HS-27A (cell line): ENCODE results near the gene NAP1L5.

Experiments
- DNase-seq: peaks from one replicate; pipeline ENCODE4 v3.0.0-alpha.2; 2012; ENCODE audit warnings: low read depth, missing footprints

Gene NAP1L5

GRCh38 chr4:88660446-88661294 is 37.0 kb downstream of the NAP1L5 start:
- DNase-seq, result no peak

DNA sequence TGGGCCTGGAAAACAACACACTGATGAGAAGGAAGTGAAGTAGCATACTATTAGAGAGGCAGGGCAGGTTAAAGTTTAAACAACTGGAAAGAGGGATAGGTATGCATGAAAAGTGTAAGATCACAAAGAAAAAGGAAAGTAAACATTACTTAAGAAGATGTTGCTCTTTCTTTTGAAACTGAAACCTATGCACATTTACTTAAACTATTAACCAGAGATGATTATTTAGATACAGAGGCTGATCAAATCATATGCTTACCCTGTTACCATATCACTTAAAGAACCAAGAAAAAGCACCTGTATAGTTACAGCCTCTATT is 37.8 kb downstream of the NAP1L5 start:
- no peak for DNase-seq

DNA sequence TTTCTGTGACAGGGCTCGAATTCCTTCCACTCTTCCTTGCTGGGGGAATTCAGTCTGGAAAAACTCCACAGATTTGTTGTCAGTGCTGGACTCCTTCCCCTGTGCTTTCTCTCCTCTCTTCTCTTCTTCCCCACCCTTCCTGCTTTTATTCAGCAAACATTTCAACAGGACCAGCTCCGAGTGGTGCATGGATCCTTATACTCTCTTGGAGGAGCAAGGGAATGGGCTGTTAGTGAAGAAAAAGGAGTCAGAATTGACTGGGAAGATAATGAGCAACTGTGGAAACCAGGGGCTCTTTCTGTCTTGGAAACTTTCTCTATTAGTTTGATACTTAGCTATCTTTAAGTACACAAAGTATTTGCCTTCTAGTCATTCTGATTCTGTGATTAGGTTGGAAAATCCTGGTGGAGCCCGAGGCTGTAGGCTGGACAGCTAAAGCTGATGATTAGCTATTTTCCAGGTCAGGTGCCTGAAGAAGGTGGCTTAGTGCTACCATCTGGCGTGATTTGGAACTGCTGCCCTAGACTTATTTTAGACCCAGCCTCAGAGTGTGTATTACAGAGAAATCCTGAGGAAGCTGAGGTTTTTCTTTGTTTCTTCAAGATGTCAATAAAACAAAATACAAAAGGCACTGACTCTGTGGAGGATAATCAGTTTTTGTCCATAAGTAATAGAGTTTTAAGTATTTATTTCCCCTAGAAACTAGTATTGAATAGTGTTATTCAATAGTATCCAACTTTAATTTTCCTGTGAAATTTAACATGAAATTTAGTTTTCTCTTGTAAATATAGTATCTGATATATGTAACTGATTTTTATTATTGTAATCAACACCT is 38.4 kb downstream of the NAP1L5 start:
- DNase-seq, result no peak

DNA sequence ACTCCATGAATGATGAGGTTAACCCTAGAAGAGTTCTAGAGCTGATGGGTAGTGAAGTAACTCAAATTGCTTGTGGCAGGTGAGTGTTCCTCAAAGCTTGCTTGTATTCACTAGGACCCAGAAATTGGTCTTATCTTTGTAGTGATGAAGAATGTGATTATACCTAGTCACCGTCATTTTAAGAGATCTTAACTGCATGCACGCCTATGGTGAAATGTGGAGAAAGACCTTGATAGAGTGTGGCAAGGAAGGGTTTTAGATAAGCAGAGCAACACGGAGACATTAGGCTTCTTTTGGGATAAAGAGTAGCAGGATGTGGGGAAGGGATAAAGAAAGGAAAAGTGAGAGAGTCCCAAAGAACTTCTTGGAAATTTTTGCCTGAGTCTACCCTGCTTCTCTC is 42.4 kb downstream of the NAP1L5 start:
- DNase-seq, result no peak

GRCh38 chr4:88653371-88653946 is 44.2 kb downstream of the NAP1L5 start:
- DNase-seq, result no peak

DNA sequence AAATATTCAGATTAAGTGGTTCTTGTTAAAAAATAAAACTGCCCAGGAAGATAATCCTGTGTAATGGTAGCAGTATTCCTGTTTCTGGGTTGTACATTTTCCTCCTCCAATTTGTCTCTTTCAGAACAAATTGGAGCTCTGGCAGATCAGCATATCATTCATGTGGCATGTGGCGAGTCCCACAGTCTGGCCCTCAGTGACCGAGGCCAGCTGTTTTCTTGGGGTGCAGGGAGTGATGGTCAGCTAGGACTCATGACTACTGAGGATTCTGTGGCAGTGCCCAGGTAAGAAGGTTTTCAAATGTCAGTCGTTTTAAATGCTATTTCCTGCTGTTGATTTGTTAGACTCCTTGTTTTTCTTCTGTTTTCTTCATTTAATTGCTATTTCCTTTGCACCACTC is 47.9 kb downstream of the NAP1L5 start:
- DNase-seq, result no peak

DNA sequence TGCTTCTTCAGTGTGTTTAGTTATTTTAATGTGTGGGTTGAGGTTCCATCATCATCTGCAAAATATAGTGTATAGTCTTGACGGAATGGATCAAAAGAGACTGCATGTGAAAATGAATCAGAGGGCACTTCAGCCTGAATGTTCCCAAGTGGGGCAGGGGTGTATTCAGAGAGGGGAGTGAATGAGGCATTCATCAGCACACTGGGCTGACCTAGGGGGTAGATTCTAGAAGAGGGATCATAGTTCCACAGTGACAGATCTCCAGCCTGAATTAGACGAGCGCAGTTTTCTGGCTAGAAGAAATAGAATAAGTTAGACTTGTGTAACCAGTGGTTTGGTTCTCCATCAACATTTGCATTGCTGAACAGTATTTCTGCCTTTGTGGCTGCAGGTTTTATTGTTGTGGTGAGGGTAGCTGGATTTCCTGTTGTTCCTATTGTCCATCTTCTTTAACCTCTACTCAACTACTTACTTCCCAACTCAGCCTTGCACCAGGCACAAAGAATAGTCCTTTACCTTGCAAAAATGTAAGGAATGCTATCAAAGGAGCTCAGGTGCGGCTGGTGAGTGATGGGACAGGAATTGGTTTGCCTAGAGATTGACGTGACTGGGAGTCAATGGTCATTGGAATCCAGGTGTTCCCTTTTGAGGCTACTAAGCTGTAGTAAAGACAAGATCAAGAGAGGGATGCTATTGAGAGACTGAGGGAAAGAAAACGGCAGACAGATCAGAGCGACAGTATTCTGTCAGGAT is 50.9 kb downstream of the NAP1L5 start:
- DNase-seq, result no peak

DNA sequence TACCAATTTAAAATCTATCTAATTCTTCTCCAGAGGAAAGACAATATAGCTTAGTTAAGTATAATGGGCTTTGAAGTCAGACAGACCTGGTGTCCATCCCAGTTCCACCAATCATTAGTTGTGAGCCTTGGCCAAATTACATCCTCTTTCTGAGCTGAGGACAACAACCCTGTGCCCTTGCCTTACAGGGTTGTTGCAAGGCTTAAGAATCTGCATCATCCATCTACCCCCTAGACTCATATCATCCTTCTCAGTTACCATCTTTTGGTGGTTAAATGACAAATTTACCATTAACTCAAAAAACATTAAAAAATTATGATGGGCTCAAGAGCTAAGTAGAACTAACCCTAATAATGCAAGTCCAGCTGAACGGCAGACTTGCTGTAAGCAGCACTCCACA is 51.6 kb downstream of the NAP1L5 start:
- no peak for DNase-seq
